HG02759 (cell line): ENCODE data around the gene SYNJ2BP.

Experiments used
- ATAC-seq: cut with Tn5 transposase; IDR thresholded peaks from one replicate; pipeline ENCODE4 v1.9.1; 2021; ENCODE audit warnings: mild to moderate bottlenecking, moderate library complexity; ENCODE audit not compliant: unreplicated experiment

SYNJ2BP gene

GRCh38 chr14:70392676-70393075 is 24.2 kb downstream of the SYNJ2BP start:
- no peak for ATAC-seq

GRCh38 chr14:70391493-70392391 is 25.1 kb downstream of the SYNJ2BP start:
- no peak for ATAC-seq

GRCh38 chr14:70382536-70382935 is 34.4 kb downstream of the SYNJ2BP start:
- ATAC-seq, result no peak

GRCh38 chr14:70380824-70381223 is 36.1 kb downstream of the SYNJ2BP start:
- no peak for ATAC-seq

- ATAC-seq, result no peak
These were observed 38.2 kb downstream of the SYNJ2BP start for GRCh38 chr14:70378696-70379095.
